ENCODE results near the gene C4orf51. TPM values are rescaled to one million over a fixed set of nuclear protein-coding genes. Genes with fewer than 3 reads are reported as not detected.

Gene C4orf51
- total and polyA plus RNA-seq, 2 of the 4 experiments (the other 2 are of a cell fraction) = not detected

DNA sequence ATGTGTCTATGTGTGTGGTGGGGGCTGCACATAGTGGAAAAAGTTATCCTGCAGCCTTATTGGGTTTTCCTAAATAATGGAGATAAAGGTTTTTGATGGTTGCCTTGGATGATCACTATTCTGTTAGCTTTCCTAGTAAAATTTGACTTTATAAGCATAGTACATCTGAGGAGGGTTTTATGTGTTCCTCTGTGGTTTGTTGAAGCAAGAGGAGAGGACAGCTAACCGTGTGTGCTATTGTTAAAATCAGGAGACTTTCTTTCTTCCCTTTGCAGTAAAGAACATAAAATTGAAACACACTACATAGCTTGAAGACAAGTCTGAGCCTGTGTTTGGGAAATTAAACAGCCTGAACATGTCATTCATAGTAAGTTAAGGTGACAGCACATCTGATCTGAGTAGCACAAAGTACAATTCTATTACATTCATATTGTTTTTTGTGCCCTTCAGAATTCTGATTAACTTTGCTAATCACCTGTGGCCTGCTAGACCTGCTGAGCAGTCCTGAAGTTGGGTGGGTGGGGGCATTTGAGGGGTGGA lies 36.8 kb downstream of the C4orf51 start:
- Histone ChIP-seq H4K8ac (ENCODE audit: low read depth in 2 of 2, low read length in 2 of 2) (no peak overlapping the region), H3K4ac (ENCODE audit: low read depth, low read length) (no peak overlapping the region), H3K27me3 (ENCODE audit: control insufficient read depth, insufficient read depth, low read length) (no peaks in the 10 kb centered on the region), H3K18ac (ENCODE audit: low read depth, low read length) (no peak overlapping the region), H2AK9ac (replicated peaks; ENCODE audit: low read depth, low read length, poor library complexity) (no peak overlapping the region), H2BK5ac (ENCODE audit: low read depth, low read length, poor library complexity, severe bottlenecking) (no peak overlapping the region), H3K23ac (ENCODE audit: low read depth, low read length) (no peak overlapping the region), H3K79me1 (ENCODE audit: low read depth in 1 of 2, low read length in 2 of 2) (no peaks in the 10 kb centered on the region), H4K5ac (ENCODE audit: low read depth, low read length) (no peak overlapping the region), H2BK120ac (ENCODE audit: low read depth, low read length) (no peak overlapping the region), H4K20me1 (ENCODE audit: insufficient read depth, low read length) (no peaks in the 10 kb centered on the region), H3K56ac (ENCODE audit: extremely low read depth, insufficient read depth, low read length) (no peak overlapping the region), H3K9me3 (ENCODE audit: control insufficient read depth, insufficient read depth, low read length) (no peaks in the 10 kb centered on the region; the same call in 1 of the 2 replicates), H3K9me1 (ENCODE audit: insufficient read depth, low read length) (no peaks in the 10 kb centered on the region), H3K4me3 (ENCODE audit: insufficient read depth, low read depth, low read length) (no peak overlapping the region), H2AFZ (replicated peaks; ENCODE audit: low read length, poor library complexity) (no peak overlapping the region), H3K27ac (ENCODE audit: insufficient read depth, low read length) (no peak overlapping the region), H3K36me3 (ENCODE audit: control insufficient read depth, insufficient read depth, low read length) (no peaks in the 10 kb centered on the region), H3K9ac (ENCODE audit: low read depth, low read length) (no peak overlapping the region), H2AK5ac (ENCODE audit: low read depth, low read length) (no peak overlapping the region), H3K4me2 (ENCODE audit: low read depth, low read length) (no peak overlapping the region), H2BK20ac (ENCODE audit: low read depth, low read length) (no peak overlapping the region), H3K4me1 (ENCODE audit: control insufficient read depth, insufficient read depth, low read length) (0 out of 2 replicates have a peak, but pooled peaks cover 2% of the 10 kb centered on the region), H2BK15ac (ENCODE audit: low read depth, low read length) (no peak overlapping the region), H3K14ac (replicated peaks; ENCODE audit: low read depth, low read length) (no peak overlapping the region), H4K91ac (ENCODE audit: insufficient read depth, low read depth, low read length) (no peak overlapping the region)
- ChIA-PET CTCF (interaction anchor here (0.8 kb wide), 1 partner anchor 511 kb away, joined by 3 read pairs; no protein-coding TSS in a partner anchor), POLR2A (ENCODE audit: unreplicated experiment) (no interaction called here)
- intact Hi-C loops (cut with micrococcal nuclease) (loop anchor here (2.0 kb wide), 1 partner anchor 14 kb away; no protein-coding TSS in a partner anchor), dilution Hi-C loops (cut with HindIII; ENCODE audit: low sequenced_read_pairs, unreplicated experiment) (no loop called here), in situ Hi-C loops (cut with MboI; ENCODE audit: low sequenced_read_pairs) (no loop called here)
- DNase-seq (no peak), ATAC-seq (ENCODE audit: low read depth) (no peak)
- no TSS peak for BruUV-seq (replicated peaks)
- no CpG with 5 or more reads among the region's 1 CpG for whole genome bisulfite sequencing, 2 experiments (ENCODE audit: extremely low coverage in 2 of 2, insufficient read length in 1 of 2)
- TF ChIP-seq MAZ (IDR thresholded peaks at IDR 0.05; ENCODE audit: borderline replicate concordance, low read depth, low read length) = no peak
- TF ChIP-seq RCOR1 (IDR thresholded peaks at IDR 0.05; ENCODE audit: insufficient replicate concordance, low read length) = no peak
- TF ChIP-seq ELK1 (IDR thresholded peaks at IDR 0.05; ENCODE audit: borderline replicate concordance, low read depth, low read length) = no peak
- TF ChIP-seq RAD21 (IDR thresholded peaks at IDR 0.05; ENCODE audit: low read length) = no peak
- TF ChIP-seq NFE2L2 (IDR thresholded peaks at IDR 0.05; ENCODE audit: low read depth, low read length) = no peak
- TF ChIP-seq POLR2A (IDR thresholded peaks at IDR 0.05; ENCODE audit: low read depth, low read length) = no peak
- no peak for TF ChIP-seq MXI1 (IDR thresholded peaks at IDR 0.05; ENCODE audit: borderline replicate concordance, low read depth, low read length)
- TF ChIP-seq RFX5 (IDR thresholded peaks at IDR 0.05; ENCODE audit: low read depth, low read length) = no peak
- TF ChIP-seq MAFK (IDR thresholded peaks at IDR 0.05; ENCODE audit: low read depth, low read length) = no peak
- no peak for TF ChIP-seq CHD1 (IDR thresholded peaks at IDR 0.05; ENCODE audit: low read depth, low read length)
- TF ChIP-seq CEBPB (IDR thresholded peaks at IDR 0.05; ENCODE audit: low read depth, low read length) = no peak
- TF ChIP-seq BHLHE40 (IDR thresholded peaks at IDR 0.05; ENCODE audit: low read depth, low read length) = no peak
- TF ChIP-seq SMC3 (IDR thresholded peaks at IDR 0.05; ENCODE audit: low read depth, low read length) = no peak
- no peak for TF ChIP-seq CTCF (conservative IDR thresholded peaks at IDR 0.05; ENCODE audit: low read depth, low read length)
- TF ChIP-seq, protein P1, sequence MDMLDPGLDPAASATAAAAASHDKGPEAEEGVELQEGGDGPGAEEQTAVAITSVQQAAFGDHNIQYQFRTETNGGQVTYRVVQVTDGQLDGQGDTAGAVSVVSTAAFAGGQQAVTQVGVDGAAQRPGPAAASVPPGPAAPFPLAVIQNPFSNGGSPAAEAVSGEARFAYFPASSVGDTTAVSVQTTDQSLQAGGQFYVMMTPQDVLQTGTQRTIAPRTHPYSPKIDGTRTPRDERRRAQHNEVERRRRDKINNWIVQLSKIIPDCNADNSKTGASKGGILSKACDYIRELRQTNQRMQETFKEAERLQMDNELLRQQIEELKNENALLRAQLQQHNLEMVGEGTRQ (IDR thresholded peaks at IDR 0.05; ENCODE audit: low read depth, low read length) = no peak
- TF ChIP-seq FOS (IDR thresholded peaks at IDR 0.05; ENCODE audit: low read depth, low read length) = no peak
